PC-9 (cell line): ENCODE results near the gene PRDM16. TPM values are rescaled to one million over a fixed set of nuclear protein-coding genes. Genes with fewer than 3 reads are reported as not detected.

Experiments
- BruUV-seq: library from RNA; stranded (reverse); fragments of 400-500 nt; replicated peaks from 2 replicates; lab custom pipeline; 2021; lab: Mats Ljungman, UMichigan
- CTCF ChIA-PET: fragments of 300-600 bp; sonication (Branson Sonifier 250); formaldehyde crosslinking; loops from one replicate; lab custom pipeline; 2022; ENCODE audit warnings: antibody characterized with exemption; lab: Charles Lee
- POLR2A ChIA-PET: fragments of 300-600 bp; sonication (Branson Sonifier 250); formaldehyde crosslinking; loops from one replicate; lab custom pipeline; 2022; ENCODE audit warnings: antibody characterized with exemption; ENCODE audit not compliant: unreplicated experiment; lab: Charles Lee
- DNase-seq, 2 experiments: peaks; one replicate each; pipeline versions ENCODE4 v3.0.0 to v3.0.0-alpha.2; 2015 to 2022; ENCODE audit warnings: mixed read lengths in 1 of 2
- H2AFZ ChIP-seq: fragments of 200-600 bp; sonication (generic); 2 replicates; pipeline ENCODE4 v1.8.1; 2017; ENCODE audit warnings: antibody characterized with exemption
- H3F3A ChIP-seq: fragments of 200-600 bp; sonication (generic); 2 replicates; pipeline ENCODE4 v1.8.1; 2017; ENCODE audit warnings: antibody characterized with exemption, mild to moderate bottlenecking, low read depth; ENCODE audit not compliant: insufficient read depth
- H3K27ac ChIP-seq: fragments of 200-600 bp; sonication (generic); 2 replicates; pipeline ENCODE4 v1.6.1; 2016; ENCODE audit warnings: mixed run types
- H3K27me3 ChIP-seq: fragments of 200-600 bp; sonication (generic); 2 replicates; pipeline ENCODE4 v1.6.1; 2016; ENCODE audit warnings: low read depth, mixed run types; ENCODE audit not compliant: insufficient read depth
- H3K36me3 ChIP-seq: fragments of 200-600 bp; sonication (generic); 2 replicates; pipeline ENCODE4 v1.6.1; 2016; ENCODE audit warnings: low read depth, mixed run types
- H3K4me1 ChIP-seq: fragments of 200-600 bp; sonication (generic); replicated peaks from 2 replicates; pipeline ENCODE4 v1.6.1; 2016; ENCODE audit warnings: mixed run types; ENCODE audit not compliant: insufficient read depth
- H3K4me2 ChIP-seq: fragments of 200-600 bp; sonication (generic); 2 replicates; pipeline ENCODE4 v1.6.1; 2017; ENCODE audit warnings: mixed run types
- H3K4me3 ChIP-seq: fragments of 200-600 bp; sonication (generic); 2 replicates; pipeline ENCODE4 v1.6.1; 2016; ENCODE audit warnings: mixed run types
- H3K79me2 ChIP-seq: fragments of 200-600 bp; sonication (generic); 2 replicates; pipeline ENCODE4 v1.6.1; 2017; ENCODE audit warnings: low read depth, mixed run types
- H3K9me2 ChIP-seq: fragments of 200-600 bp; sonication (generic); 2 replicates; pipeline ENCODE4 v1.8.1; 2017; ENCODE audit warnings: mild to moderate bottlenecking; ENCODE audit not compliant: insufficient read depth
- H3K9me3 ChIP-seq: fragments of 200-600 bp; sonication (generic); 2 replicates; pipeline ENCODE4 v1.8.1; 2016; ENCODE audit warnings: low read depth; ENCODE audit not compliant: insufficient read depth
- H4K20me1 ChIP-seq: fragments of 200-600 bp; sonication (generic); 2 replicates; pipeline ENCODE4 v1.8.1; 2017; ENCODE audit not compliant: insufficient read depth
- CTCF ChIP-seq: fragments of 200-600 bp; sonication (generic); conservative IDR thresholded peaks from 2 replicates; pipeline ENCODE4 v1.6.1; 2017; ENCODE audit warnings: mixed run types, antibody characterized with exemption, mild to moderate bottlenecking, moderate library complexity
- EZH2 ChIP-seq: fragments of 200-600 bp; sonication (generic); IDR thresholded peaks from 2 replicates; pipeline ENCODE4 v1.8.0; 2017; ENCODE audit warnings: antibody characterized with exemption, low read depth
- intact Hi-C: fragments of 100-400 bp; cut with micrococcal nuclease; formaldehyde crosslinking; loops from one replicate; pipeline ENCODE4 v1.10.0; 2022; ENCODE audit not compliant: unreplicated experiment
- total RNA-seq: library from RNA; stranded (reverse); gene quantifications from 2 replicates; pipeline ENCODE4 v1.2.3, GENCODE V29; 2021

PRDM16 gene
- total RNA-seq, 1 experiment from 2014 or later, result not detected

- DNase-seq, result no peak
- Histone ChIP-seq H3K9me2 (no peaks in the 10 kb centered on the region), H3K27ac (no peak overlapping the region), H4K20me1 (no peaks in the 10 kb centered on the region), H3K4me3 (no peak overlapping the region), H3F3A (no peaks in the 10 kb centered on the region), H3K27me3 (peaks cover 77% of the 10 kb centered on the region), H3K79me2 (no peaks in the 10 kb centered on the region), H3K36me3 (no peaks in the 10 kb centered on the region), H3K4me2 (no peak overlapping the region), H3K4me1 (no peaks in the 10 kb centered on the region), H2AFZ (no peak overlapping the region), H3K9me3 (peaks cover 3% of the 10 kb centered on the region; the same call in 1 of the 2 replicates)
- no TSS peak for BruUV-seq
- POLR2A ChIA-PET, result no interaction called here
- intact Hi-C loops, result no loop called here
- CTCF ChIA-PET, result no interaction called here
- TF ChIP-seq EZH2, result no peak
- TF ChIP-seq CTCF, result no peak
These were observed 41.2 kb upstream of the PRDM16 start for GRCh38 chr1:3027611-3028371.

GRCh38 chr1:3028531-3029282 is 40.3 kb upstream of the PRDM16 start:
- BruUV-seq, result no TSS peak
- no peak for DNase-seq
- POLR2A ChIA-PET, result no interaction called here
- no peaks in the 10 kb centered on the region for H3K9me2 ChIP-seq
- H3K36me3 ChIP-seq, result no peaks in the 10 kb centered on the region
- H4K20me1 ChIP-seq, result no peaks in the 10 kb centered on the region
- TF ChIP-seq CTCF (no peak), EZH2 (peak; percentile 92)
- H3K79me2 ChIP-seq, result no peaks in the 10 kb centered on the region
- peaks cover 77% of the 10 kb centered on the region for H3K27me3 ChIP-seq
- intact Hi-C loops, result no loop called here
- peaks cover 3% of the 10 kb centered on the region; the same call in 1 of the 2 replicates for H3K9me3 ChIP-seq
- H3K4me2 ChIP-seq, result no peak overlapping the region
- no peak overlapping the region for H3K4me3 ChIP-seq
- H2AFZ ChIP-seq, result no peak overlapping the region
- CTCF ChIA-PET, result no interaction called here
- no peaks in the 10 kb centered on the region for H3F3A ChIP-seq
- H3K27ac ChIP-seq, result no peak overlapping the region
- H3K4me1 ChIP-seq, result no peaks in the 10 kb centered on the region

GRCh38 chr1:3029481-3029961 is 39.5 kb upstream of the PRDM16 start:
- POLR2A ChIA-PET, result no interaction called here
- CTCF ChIA-PET, result no interaction called here
- no peak for DNase-seq
- Histone ChIP-seq H3K9me2 (no peaks in the 10 kb centered on the region), H3K27ac (no peak overlapping the region), H4K20me1 (no peaks in the 10 kb centered on the region), H2AFZ (no peak overlapping the region), H3K79me2 (no peaks in the 10 kb centered on the region), H3K36me3 (no peaks in the 10 kb centered on the region), H3K27me3 (peaks cover 77% of the 10 kb centered on the region), H3K4me2 (no peak overlapping the region), H3K9me3 (no peaks in the 10 kb centered on the region), H3F3A (no peaks in the 10 kb centered on the region), H3K4me3 (no peak overlapping the region), H3K4me1 (no peaks in the 10 kb centered on the region)
- intact Hi-C loops, result no loop called here
- TF ChIP-seq CTCF, result no peak
- TF ChIP-seq EZH2, result peak; percentile 86; the same call in 1 of the 2 replicates
- no TSS peak for BruUV-seq
